Panc1 (cell line): ENCODE results near the gene CFDP1. TPM values are rescaled to one million over a fixed set of nuclear protein-coding genes. Genes with fewer than 3 reads are reported as not detected.

Experiments
- ATAC-seq: fragments of 200-7000 bp; cut with Tn5 transposase; 2 replicates; pipeline ENCODE4 v1.9.1; 2020; ENCODE audit warnings: mild to moderate bottlenecking, moderate library complexity
- BruUV-seq: library from RNA; stranded (reverse); fragments of 400-500 nt; replicated peaks from 2 replicates; lab custom pipeline; 2021; lab: Mats Ljungman, UMichigan
- CTCF ChIA-PET: fragments of 300-600 bp; sonication (Branson Sonifier 250); formaldehyde crosslinking; loops from one replicate; lab custom pipeline; 2022; ENCODE audit warnings: antibody characterized with exemption; lab: Charles Lee
- POLR2A ChIA-PET: fragments of 300-600 bp; sonication (Branson Sonifier 250); formaldehyde crosslinking; loops from one replicate; lab custom pipeline; 2022; ENCODE audit warnings: antibody characterized with exemption; lab: Charles Lee
- DNase-seq: peaks from one replicate; pipeline ENCODE4 v3.0.0-alpha.2; 2010; ENCODE audit warnings: low read depth, low spot score
- H3K27ac ChIP-seq: 2 replicates; pipeline ENCODE4 v1.5.1; 2011; ENCODE audit warnings: mild to moderate bottlenecking, low read length, inconsistent platforms
- H3K27me3 ChIP-seq: fragments of 200-500 bp; sonication (Bioruptor generic); 2 replicates; pipeline ENCODE4 v1.6.0; 2014; ENCODE audit warnings: low read length, inconsistent platforms; ENCODE audit not compliant: control insufficient read depth, insufficient read depth
- H3K36me3 ChIP-seq: fragments of 200-500 bp; sonication (Bioruptor generic); 2 replicates; pipeline ENCODE4 v1.5.1; 2014; ENCODE audit warnings: inconsistent platforms, mild to moderate bottlenecking, low read length, moderate library complexity; ENCODE audit not compliant: control insufficient read depth, insufficient read depth
- H3K4me1 ChIP-seq: 2 replicates; pipeline ENCODE4 v1.5.1; 2011; ENCODE audit warnings: inconsistent platforms, mild to moderate bottlenecking, low read length, moderate library complexity; ENCODE audit not compliant: control insufficient read depth, insufficient read depth
- H3K4me3 ChIP-seq, 2 experiments: 2 replicates each; pipeline ENCODE4 v1.5.1; 2011 to 2012; ENCODE audit warnings: low read depth in 2 of 2, low read length in 2 of 2, mild to moderate bottlenecking in 2 of 2, inconsistent platforms in 1 of 2, moderate library complexity in 1 of 2
- H3K9me3 ChIP-seq: fragments of 200-500 bp; sonication (Bioruptor generic); 2 replicates; pipeline ENCODE4 v1.5.1; 2014; ENCODE audit warnings: low read depth, mild to moderate bottlenecking, inconsistent platforms, low read length, moderate library complexity; ENCODE audit not compliant: control insufficient read depth, insufficient read depth
- POLR2AphosphoS5 ChIP-seq: IDR thresholded peaks from 2 replicates; pipeline ENCODE4 v1.6.1; 2012; ENCODE audit warnings: mild to moderate bottlenecking, low read depth, low read length, moderate library complexity
- SIN3A ChIP-seq: IDR thresholded peaks from 2 replicates; pipeline ENCODE4 v1.6.1; 2012; ENCODE audit warnings: low read depth, mild to moderate bottlenecking, low read length, moderate library complexity, borderline replicate concordance; ENCODE audit not compliant: insufficient read depth
- TCF7L2 ChIP-seq: IDR thresholded peaks from 2 replicates; pipeline ENCODE4 v1.6.1; 2011; ENCODE audit warnings: mild to moderate bottlenecking, low read depth, low read length, inconsistent platforms
- in situ Hi-C: cut with HindIII; loops from 2 replicates; pipeline ENCODE4 v1.10.0; 2016; ENCODE audit warnings: low sequenced_read_pairs, low pct_unique_long_range_greater_than_20kb
- intact Hi-C: fragments of 100-400 bp; cut with micrococcal nuclease; formaldehyde crosslinking; loops from one replicate; pipeline ENCODE4 v1.10.0; 2022; ENCODE audit not compliant: unreplicated experiment
- total RNA-seq: library from RNA; stranded (reverse); gene quantifications from one replicate; pipeline ENCODE4 v1.2.1, GENCODE V29; 2021; ENCODE audit not compliant: unreplicated experiment
- TF ChIP-seq, protein P1 (sequence below), 2 experiments: IDR thresholded peaks; 2 replicates each; pipeline ENCODE4 v1.6.1; 2011 to 2012; ENCODE audit warnings: low read depth in 2 of 2, control low read depth in 1 of 2, low read length in 1 of 2, mild to moderate bottlenecking in 1 of 2, moderate library complexity in 1 of 2; ENCODE audit not compliant: insufficient read depth in 1 of 2
- TF ChIP-seq, protein P2 (sequence below): fragments of 450-650 bp; IDR thresholded peaks from 2 replicates; pipeline ENCODE4 v1.5.1; 2017; ENCODE audit warnings: mild to moderate bottlenecking

The CFDP1 gene
- total RNA-seq, 1 experiment from 2014 or later: 25.7 TPM

DNA sequence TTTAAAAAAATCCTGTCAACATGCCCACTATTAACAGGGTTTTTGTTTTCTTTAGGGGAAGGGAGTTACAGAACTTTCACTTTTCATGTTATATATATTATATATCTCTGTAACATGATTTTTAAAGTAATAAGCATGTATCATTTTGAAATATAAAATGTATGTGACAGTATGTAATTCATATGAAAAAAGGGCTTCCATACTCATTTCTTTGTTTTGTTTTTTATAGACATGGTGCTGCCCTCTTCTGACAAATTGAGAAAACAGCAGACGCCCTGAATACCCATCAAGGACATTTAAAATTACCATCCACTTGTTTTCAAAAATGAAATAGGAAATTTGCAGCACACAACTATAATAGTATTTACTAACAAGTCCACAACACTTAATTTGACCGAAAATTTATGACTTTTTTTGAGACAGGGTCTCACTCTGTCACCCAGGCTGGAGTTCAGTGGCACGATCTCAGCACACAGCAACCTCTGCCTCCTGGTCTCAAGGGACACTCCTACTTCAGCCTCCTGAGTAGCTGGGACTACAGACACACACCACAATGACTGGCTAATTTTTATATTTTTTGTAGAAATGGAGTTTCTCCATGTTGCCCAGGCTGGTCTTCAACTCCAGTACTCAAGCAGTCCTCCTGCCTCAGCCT, 30.4 kb downstream of the CFDP1 start:
- no peak overlapping the region for H3K27ac ChIP-seq

DNA sequence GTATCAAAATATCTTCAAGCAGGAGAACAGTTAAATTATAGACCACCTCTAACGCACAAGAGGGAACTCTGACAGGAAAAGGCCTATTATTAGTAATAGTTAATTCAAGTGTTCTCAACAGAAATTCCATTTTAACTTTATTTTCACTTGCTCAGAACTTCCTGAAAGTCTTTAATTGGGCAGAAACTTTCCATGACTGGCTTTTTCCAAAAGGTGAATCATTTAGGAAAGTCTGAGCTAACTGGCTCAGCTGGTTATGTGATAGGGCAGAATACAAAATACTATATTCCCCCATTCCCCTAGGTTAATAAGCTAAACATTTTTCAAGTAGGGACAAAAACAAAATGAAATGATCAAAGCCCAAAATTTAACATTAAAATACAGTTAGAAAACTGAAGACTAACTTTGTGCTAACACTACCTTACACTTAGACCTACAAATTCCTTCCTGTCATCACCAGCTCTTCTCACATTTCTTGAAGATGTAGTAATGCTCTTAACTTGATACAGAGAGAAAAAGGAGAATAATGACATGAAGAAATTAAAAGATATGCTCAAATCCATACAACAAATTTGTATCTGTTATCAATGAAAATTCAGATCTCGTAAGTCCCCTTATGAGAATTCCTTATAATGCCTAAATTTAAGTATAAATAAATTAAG, 31.0 kb downstream of the CFDP1 start:
- in situ Hi-C loops (no loop called here), intact Hi-C loops (loop anchor here (2.0 kb wide), 1 partner anchor 203 kb away; no protein-coding TSS in a partner anchor)
- TF ChIP-seq TCF7L2 (no peak), SIN3A (no peak), POLR2AphosphoS5 (no peak)
- TF ChIP-seq, protein P1, sequence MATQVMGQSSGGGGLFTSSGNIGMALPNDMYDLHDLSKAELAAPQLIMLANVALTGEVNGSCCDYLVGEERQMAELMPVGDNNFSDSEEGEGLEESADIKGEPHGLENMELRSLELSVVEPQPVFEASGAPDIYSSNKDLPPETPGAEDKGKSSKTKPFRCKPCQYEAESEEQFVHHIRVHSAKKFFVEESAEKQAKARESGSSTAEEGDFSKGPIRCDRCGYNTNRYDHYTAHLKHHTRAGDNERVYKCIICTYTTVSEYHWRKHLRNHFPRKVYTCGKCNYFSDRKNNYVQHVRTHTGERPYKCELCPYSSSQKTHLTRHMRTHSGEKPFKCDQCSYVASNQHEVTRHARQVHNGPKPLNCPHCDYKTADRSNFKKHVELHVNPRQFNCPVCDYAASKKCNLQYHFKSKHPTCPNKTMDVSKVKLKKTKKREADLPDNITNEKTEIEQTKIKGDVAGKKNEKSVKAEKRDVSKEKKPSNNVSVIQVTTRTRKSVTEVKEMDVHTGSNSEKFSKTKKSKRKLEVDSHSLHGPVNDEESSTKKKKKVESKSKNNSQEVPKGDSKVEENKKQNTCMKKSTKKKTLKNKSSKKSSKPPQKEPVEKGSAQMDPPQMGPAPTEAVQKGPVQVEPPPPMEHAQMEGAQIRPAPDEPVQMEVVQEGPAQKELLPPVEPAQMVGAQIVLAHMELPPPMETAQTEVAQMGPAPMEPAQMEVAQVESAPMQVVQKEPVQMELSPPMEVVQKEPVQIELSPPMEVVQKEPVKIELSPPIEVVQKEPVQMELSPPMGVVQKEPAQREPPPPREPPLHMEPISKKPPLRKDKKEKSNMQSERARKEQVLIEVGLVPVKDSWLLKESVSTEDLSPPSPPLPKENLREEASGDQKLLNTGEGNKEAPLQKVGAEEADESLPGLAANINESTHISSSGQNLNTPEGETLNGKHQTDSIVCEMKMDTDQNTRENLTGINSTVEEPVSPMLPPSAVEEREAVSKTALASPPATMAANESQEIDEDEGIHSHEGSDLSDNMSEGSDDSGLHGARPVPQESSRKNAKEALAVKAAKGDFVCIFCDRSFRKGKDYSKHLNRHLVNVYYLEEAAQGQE (IDR thresholded peaks at IDR 0.05; ENCODE audit: insufficient read depth in 1 of 2, low read depth in 2 of 2, low read length in 1 of 2): no peak
- TF ChIP-seq, protein P2, sequence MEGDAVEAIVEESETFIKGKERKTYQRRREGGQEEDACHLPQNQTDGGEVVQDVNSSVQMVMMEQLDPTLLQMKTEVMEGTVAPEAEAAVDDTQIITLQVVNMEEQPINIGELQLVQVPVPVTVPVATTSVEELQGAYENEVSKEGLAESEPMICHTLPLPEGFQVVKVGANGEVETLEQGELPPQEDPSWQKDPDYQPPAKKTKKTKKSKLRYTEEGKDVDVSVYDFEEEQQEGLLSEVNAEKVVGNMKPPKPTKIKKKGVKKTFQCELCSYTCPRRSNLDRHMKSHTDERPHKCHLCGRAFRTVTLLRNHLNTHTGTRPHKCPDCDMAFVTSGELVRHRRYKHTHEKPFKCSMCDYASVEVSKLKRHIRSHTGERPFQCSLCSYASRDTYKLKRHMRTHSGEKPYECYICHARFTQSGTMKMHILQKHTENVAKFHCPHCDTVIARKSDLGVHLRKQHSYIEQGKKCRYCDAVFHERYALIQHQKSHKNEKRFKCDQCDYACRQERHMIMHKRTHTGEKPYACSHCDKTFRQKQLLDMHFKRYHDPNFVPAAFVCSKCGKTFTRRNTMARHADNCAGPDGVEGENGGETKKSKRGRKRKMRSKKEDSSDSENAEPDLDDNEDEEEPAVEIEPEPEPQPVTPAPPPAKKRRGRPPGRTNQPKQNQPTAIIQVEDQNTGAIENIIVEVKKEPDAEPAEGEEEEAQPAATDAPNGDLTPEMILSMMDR: no peak
- no peaks in the 10 kb centered on the region for H3K4me1 ChIP-seq
- no peak overlapping the region for H3K27ac ChIP-seq
- ChIA-PET POLR2A (no interaction called here), CTCF (interaction anchor here (0.7 kb wide), 1 partner anchor 53 kb away, joined by 3 read pairs; no protein-coding TSS in a partner anchor)
- H3K4me3 ChIP-seq: no peak overlapping the region
- H3K27me3 ChIP-seq: no peaks in the 10 kb centered on the region
- H3K36me3 ChIP-seq: no peaks in the 10 kb centered on the region; the same call in 1 of the 2 replicates
- no peaks in the 10 kb centered on the region for H3K9me3 ChIP-seq
- DNase-seq (no peak), ATAC-seq (no peak)
- no TSS peak for BruUV-seq

More for the DNA sequence above, 30.4 kb downstream of the CFDP1 start:
- Histone ChIP-seq H3K36me3 (no peaks in the 10 kb centered on the region; the same call in 1 of the 2 replicates), H3K4me1 (no peaks in the 10 kb centered on the region), H3K27me3 (no peaks in the 10 kb centered on the region), H3K4me3 (no peak overlapping the region), H3K9me3 (no peaks in the 10 kb centered on the region)
- ChIA-PET POLR2A (interaction anchor here (0.5 kb wide), 1 partner anchor 245 kb away, joined by 6 read pairs; no protein-coding TSS in a partner anchor), CTCF (interaction anchor here (0.7 kb wide), 1 partner anchor 53 kb away, joined by 3 read pairs; no protein-coding TSS in a partner anchor)
- TF ChIP-seq, protein P2: peak; percentile 68
- TF ChIP-seq TCF7L2: no peak
- BruUV-seq: no TSS peak
- ATAC-seq (no peak), DNase-seq (no peak)
- in situ Hi-C loops: no loop called here
- intact Hi-C loops: loop anchor here (2.0 kb wide), 1 partner anchor 204 kb away; no protein-coding TSS in a partner anchor
